Neural cell (in vitro differentiated cells): ENCODE measurements around the gene LRRC8E. TPM values are rescaled to one million over a fixed set of nuclear protein-coding genes. Genes with fewer than 3 reads are reported as not detected.

Source experiments
- H2AFZ ChIP-seq: fragments of 200-600, 300-800 bp; sonication (generic), shearing (Covaris generic); 2 replicates; pipeline ENCODE4 v1.6.0; 2014; ENCODE audit warnings: low read depth, mild to moderate bottlenecking, antibody characterized with exemption, low read length, moderate library complexity
- H3F3A ChIP-seq: fragments of 200-600 bp; shearing (Covaris generic); 2 replicates; pipeline ENCODE4 v1.6.1; 2016; ENCODE audit warnings: mild to moderate bottlenecking, moderate library complexity, mixed read lengths, antibody characterized with exemption, low read length; ENCODE audit not compliant: insufficient read depth, poor library complexity, severe bottlenecking
- H3K27ac ChIP-seq: fragments of 200-600, 300-800 bp; sonication (generic), shearing (Covaris generic); 2 replicates; pipeline ENCODE4 v1.5.1; 2014; ENCODE audit warnings: mild to moderate bottlenecking, low read length, moderate library complexity
- H3K27me3 ChIP-seq: fragments of 300-800, 200-600 bp; sonication (generic), shearing (Covaris generic); 2 replicates; pipeline ENCODE4 v1.6.0; 2014; ENCODE audit warnings: mild to moderate bottlenecking, low read depth, low read length, moderate library complexity; ENCODE audit not compliant: insufficient read depth
- H3K36me3 ChIP-seq: fragments of 300-800, 200-600 bp; sonication (generic), shearing (Covaris generic); 2 replicates; pipeline ENCODE4 v1.5.1; 2014; ENCODE audit warnings: mild to moderate bottlenecking, antibody characterized with exemption, low read length, moderate library complexity; ENCODE audit not compliant: insufficient read depth
- H3K4me2 ChIP-seq: fragments of 300-800, 200-600 bp; sonication (generic), shearing (Covaris generic); 2 replicates; pipeline ENCODE4 v1.6.0; 2014; ENCODE audit warnings: mild to moderate bottlenecking, low read length
- H3K4me3 ChIP-seq: fragments of 300-800, 200-600 bp; sonication (generic), shearing (Covaris generic); 2 replicates; pipeline ENCODE4 v1.5.1; 2014; ENCODE audit warnings: mild to moderate bottlenecking, low read length, moderate library complexity
- H3K79me2 ChIP-seq: fragments of 200-600 bp; shearing (Covaris generic); replicated peaks from 2 replicates; pipeline ENCODE4 v1.6.0; 2014; ENCODE audit warnings: mild to moderate bottlenecking, low read length, moderate library complexity; ENCODE audit not compliant: insufficient read depth
- H3K9ac ChIP-seq: fragments of 300-800, 200-600 bp; sonication (generic), shearing (Covaris generic); 2 replicates; pipeline ENCODE4 v1.6.1; 2016; ENCODE audit warnings: mild to moderate bottlenecking, low read length, mixed read lengths
- H3K9me2 ChIP-seq: fragments of 200-600 bp; shearing (Covaris generic); 2 replicates; pipeline ENCODE4 v1.6.1; 2016; ENCODE audit warnings: mild to moderate bottlenecking, low read length, mixed read lengths; ENCODE audit not compliant: insufficient read depth
- H3K9me3 ChIP-seq: fragments of 200-600, 300-800 bp; sonication (generic), shearing (Covaris generic); 2 replicates; pipeline ENCODE4 v1.6.1; 2016; ENCODE audit warnings: mild to moderate bottlenecking, mixed run types, low read length, moderate library complexity, mixed read lengths
- H4K20me1 ChIP-seq: fragments of 200-600 bp; shearing (Covaris generic); 2 replicates; pipeline ENCODE4 v1.6.1; 2016; ENCODE audit warnings: mild to moderate bottlenecking, mixed run types; ENCODE audit not compliant: insufficient read depth
- CTCF ChIP-seq: fragments of 450-650 bp; IDR thresholded peaks from 2 replicates; pipeline ENCODE4 v1.5.1; 2014; ENCODE audit warnings: antibody characterized with exemption, mild to moderate bottlenecking, moderate library complexity; ENCODE audit not compliant: poor library complexity, severe bottlenecking
- EP300 ChIP-seq: fragments of 450-650 bp; conservative IDR thresholded peaks from 2 replicates; pipeline ENCODE4 v1.6.1; 2014; ENCODE audit warnings: antibody characterized with exemption, mild to moderate bottlenecking, moderate library complexity; ENCODE audit not compliant: poor library complexity, severe bottlenecking
- EZH2 ChIP-seq: fragments of 200-600, 300-800 bp; shearing (Covaris generic), sonication (generic); IDR thresholded peaks from 2 replicates; pipeline ENCODE4 v1.6.1; 2014; ENCODE audit warnings: antibody characterized with exemption, low read length, borderline replicate concordance, mild to moderate bottlenecking; ENCODE audit not compliant: insufficient read depth, poor library complexity, severe bottlenecking
- MXI1 ChIP-seq: fragments of 450-650 bp; conservative IDR thresholded peaks from 2 replicates; pipeline ENCODE4 v1.6.1; 2014; ENCODE audit warnings: antibody characterized with exemption, mild to moderate bottlenecking; ENCODE audit not compliant: poor library complexity, severe bottlenecking
- POLR2AphosphoS5 ChIP-seq: IDR thresholded peaks from 2 replicates; pipeline ENCODE4 v1.6.1; 2012
- RAD21 ChIP-seq: fragments of 450-650 bp; conservative IDR thresholded peaks from 2 replicates; pipeline ENCODE4 v1.6.1; 2014; ENCODE audit warnings: antibody characterized with exemption, mild to moderate bottlenecking, moderate library complexity
- SMC3 ChIP-seq: fragments of 450-650 bp; conservative IDR thresholded peaks from 2 replicates; pipeline ENCODE4 v1.6.1; 2014; ENCODE audit warnings: antibody characterized with exemption, mild to moderate bottlenecking, moderate library complexity; ENCODE audit not compliant: poor library complexity
- polyA plus RNA-seq: library from polyadenylated mRNA; depleted of rRNA; stranded (reverse); fragments of >200 nt; gene quantifications from 2 replicates; pipeline ENCODE4 v1.2.3, GENCODE V29; 2014
- TF ChIP-seq, protein P1 (sequence below): IDR thresholded peaks from 2 replicates; pipeline ENCODE4 v1.6.1; 2012; ENCODE audit warnings: borderline replicate concordance

Gene LRRC8E
- polyA plus RNA-seq, 1 donor from 2014 or later, result not detected

GRCh38 chr19:7921302-7921966 lies 33.1 kb downstream of the LRRC8E start:
- H3K9ac ChIP-seq, result peak overlapping the region; percentile 26
- peak overlapping the region; percentile 85 for H3K4me3 ChIP-seq
- H3F3A ChIP-seq, result no peaks in the 10 kb centered on the region
- peaks cover 24% of the 10 kb centered on the region for H3K27me3 ChIP-seq
- TF ChIP-seq, protein P1, sequence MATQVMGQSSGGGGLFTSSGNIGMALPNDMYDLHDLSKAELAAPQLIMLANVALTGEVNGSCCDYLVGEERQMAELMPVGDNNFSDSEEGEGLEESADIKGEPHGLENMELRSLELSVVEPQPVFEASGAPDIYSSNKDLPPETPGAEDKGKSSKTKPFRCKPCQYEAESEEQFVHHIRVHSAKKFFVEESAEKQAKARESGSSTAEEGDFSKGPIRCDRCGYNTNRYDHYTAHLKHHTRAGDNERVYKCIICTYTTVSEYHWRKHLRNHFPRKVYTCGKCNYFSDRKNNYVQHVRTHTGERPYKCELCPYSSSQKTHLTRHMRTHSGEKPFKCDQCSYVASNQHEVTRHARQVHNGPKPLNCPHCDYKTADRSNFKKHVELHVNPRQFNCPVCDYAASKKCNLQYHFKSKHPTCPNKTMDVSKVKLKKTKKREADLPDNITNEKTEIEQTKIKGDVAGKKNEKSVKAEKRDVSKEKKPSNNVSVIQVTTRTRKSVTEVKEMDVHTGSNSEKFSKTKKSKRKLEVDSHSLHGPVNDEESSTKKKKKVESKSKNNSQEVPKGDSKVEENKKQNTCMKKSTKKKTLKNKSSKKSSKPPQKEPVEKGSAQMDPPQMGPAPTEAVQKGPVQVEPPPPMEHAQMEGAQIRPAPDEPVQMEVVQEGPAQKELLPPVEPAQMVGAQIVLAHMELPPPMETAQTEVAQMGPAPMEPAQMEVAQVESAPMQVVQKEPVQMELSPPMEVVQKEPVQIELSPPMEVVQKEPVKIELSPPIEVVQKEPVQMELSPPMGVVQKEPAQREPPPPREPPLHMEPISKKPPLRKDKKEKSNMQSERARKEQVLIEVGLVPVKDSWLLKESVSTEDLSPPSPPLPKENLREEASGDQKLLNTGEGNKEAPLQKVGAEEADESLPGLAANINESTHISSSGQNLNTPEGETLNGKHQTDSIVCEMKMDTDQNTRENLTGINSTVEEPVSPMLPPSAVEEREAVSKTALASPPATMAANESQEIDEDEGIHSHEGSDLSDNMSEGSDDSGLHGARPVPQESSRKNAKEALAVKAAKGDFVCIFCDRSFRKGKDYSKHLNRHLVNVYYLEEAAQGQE, result no peak
- no peak for TF ChIP-seq MXI1
- no peak for TF ChIP-seq EZH2
- TF ChIP-seq CTCF, result no peak
- TF ChIP-seq POLR2AphosphoS5, result no peak
- TF ChIP-seq EP300, result no peak
- TF ChIP-seq RAD21, result no peak
- H3K79me2 ChIP-seq, result peaks cover 14% of the 10 kb centered on the region
- H3K9me3 ChIP-seq, result no peaks in the 10 kb centered on the region
- no peaks in the 10 kb centered on the region for H3K36me3 ChIP-seq
- H3K9me2 ChIP-seq, result no peaks in the 10 kb centered on the region
- no peak overlapping the region for H2AFZ ChIP-seq
- H4K20me1 ChIP-seq, result peaks cover 10% of the 10 kb centered on the region
- peak overlapping the region; percentile 13 for H3K4me2 ChIP-seq
- H3K27ac ChIP-seq, result peak overlapping the region; percentile 49

GRCh38 chr19:7921967-7922835 lies 33.9 kb downstream of the LRRC8E start:
- peaks cover 14% of the 10 kb centered on the region for H3K79me2 ChIP-seq
- H3K4me2 ChIP-seq, result no peak overlapping the region
- no peak overlapping the region for H3K9ac ChIP-seq

More at GRCh38 chr19:7921967-7922835, 33.9 kb downstream of the LRRC8E start:
- H3K9me2 ChIP-seq, result no peaks in the 10 kb centered on the region
- H3K36me3 ChIP-seq, result no peaks in the 10 kb centered on the region
- no peak for TF ChIP-seq SMC3
- TF ChIP-seq RAD21, result no peak
- no peak for TF ChIP-seq CTCF
- no peak for TF ChIP-seq MXI1
- TF ChIP-seq, protein P1, result no peak
- peaks cover 10% of the 10 kb centered on the region for H4K20me1 ChIP-seq
- no peak overlapping the region for H3K4me3 ChIP-seq
- H3K27ac ChIP-seq, result no peak overlapping the region
- H3F3A ChIP-seq, result no peaks in the 10 kb centered on the region
- no peaks in the 10 kb centered on the region for H3K9me3 ChIP-seq
- H3K27me3 ChIP-seq, result peaks cover 16% of the 10 kb centered on the region
- no peak overlapping the region for H2AFZ ChIP-seq
